Measurements from ENCODE around the gene DENND5B.

GRCh38 chr12:31600252-31600651 lies 9.3 kb upstream of the DENND5B start:
- TF ChIP-seq POLR2A (IDR thresholded peaks at IDR 0.05) = no peak
- no peak for TF ChIP-seq CTCF (IDR thresholded peaks at IDR 0.05)

All from Peyer's patch (tissue), 4 donors.